HG03442 (cell line): ENCODE results near the gene MCUR1.
"Not testable (repeated sequence)": the region's sequence is repeated elsewhere in the genome, so short reads cannot be mapped to it uniquely, and the experiment has no call there.

Experiments used
- ATAC-seq: cut with Tn5 transposase; IDR thresholded peaks from one replicate; pipeline ENCODE4 v1.9.1; 2021; ENCODE audit warnings: mild to moderate bottlenecking, moderate library complexity; ENCODE audit not compliant: unreplicated experiment

The MCUR1 gene

DNA sequence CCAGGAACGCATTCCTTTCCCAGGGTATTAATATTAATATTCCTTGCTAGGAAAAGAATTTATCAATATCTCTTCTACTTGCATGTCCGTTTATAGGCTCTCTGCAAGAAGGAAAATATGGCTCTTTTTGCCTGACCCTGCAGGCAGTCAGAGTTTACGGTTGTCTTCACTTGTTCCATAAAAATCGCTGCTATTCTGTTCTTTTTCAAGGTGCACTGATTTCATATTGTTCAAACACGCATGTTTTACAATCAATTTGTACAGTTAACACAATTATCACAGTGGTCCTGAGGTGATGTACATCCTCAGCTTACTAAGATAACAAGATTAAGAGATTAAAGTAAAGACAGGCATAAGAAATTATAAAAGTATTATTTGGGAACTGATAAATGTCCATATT is 15.1 kb upstream of the MCUR1 start:
- not testable (repeated sequence) for ATAC-seq

DNA sequence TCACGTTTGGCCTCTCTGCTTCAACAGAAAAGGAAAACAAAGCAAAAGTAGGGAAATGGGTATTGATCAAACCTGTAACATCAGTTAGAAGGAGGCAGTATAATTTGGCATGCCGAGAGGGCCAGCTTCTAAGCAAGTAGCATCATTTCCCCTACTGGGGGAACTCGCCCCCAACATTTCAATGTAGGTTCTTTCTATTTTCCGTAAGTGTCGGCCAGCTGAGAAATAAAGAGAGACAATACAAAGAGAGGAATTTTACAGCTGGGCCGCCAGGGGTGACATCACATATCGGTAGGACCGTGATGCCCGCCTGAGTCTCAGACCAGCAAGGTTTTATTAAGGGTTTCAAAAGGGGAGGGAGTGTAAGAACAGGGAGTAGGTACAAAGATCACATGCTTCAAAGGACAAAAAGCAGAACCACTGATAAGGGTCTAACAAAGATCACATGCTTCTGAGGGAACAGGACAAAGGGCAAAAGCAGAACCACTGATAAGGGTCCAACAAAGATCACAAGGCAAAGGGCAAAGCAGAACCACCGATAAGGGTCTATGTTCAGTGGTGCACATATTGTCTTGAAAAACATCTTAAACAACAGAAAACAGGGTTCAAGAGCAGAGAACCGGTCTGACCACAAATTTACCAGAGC is 14.4 kb upstream of the MCUR1 start:
- not testable (repeated sequence) for ATAC-seq

DNA sequence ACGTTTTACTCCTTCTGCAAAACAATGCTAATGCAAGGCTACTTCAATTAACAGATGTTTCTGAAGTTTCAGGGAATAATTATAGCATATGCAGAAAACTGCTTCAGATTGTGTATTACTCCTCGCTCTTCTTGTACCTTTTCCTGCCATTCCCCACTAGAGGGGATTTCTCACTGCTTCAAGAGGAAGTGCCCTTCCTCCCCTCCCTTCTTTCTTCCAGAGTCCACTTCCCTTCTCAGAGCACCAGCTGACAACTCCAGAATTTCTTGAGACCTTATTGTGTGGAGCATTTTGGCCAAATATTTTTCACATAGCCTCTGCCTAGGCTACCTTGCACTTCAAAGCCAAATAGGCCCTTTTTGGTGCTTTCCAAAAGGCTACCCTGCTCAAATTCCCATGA is 12.7 kb upstream of the MCUR1 start:
- ATAC-seq: no peak

DNA sequence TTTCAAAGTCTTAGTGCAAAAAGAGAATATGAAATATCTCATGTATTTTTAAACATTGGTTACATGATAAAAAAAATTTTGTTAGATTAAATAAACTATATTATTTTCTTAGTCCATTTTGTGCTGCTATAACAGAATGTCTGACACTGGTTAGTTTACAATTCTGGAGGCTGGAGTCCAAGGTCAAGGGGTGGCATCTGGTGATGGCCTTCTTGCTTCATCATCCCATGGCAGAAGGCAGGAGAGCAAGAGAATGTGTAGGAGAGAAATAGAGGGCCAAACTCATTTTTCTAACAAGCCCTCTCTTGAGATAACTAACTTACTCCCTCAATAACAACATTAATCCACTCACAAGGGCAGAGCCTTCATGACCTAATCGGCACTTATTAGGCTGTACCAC is 11.5 kb upstream of the MCUR1 start:
- ATAC-seq: no peak

DNA sequence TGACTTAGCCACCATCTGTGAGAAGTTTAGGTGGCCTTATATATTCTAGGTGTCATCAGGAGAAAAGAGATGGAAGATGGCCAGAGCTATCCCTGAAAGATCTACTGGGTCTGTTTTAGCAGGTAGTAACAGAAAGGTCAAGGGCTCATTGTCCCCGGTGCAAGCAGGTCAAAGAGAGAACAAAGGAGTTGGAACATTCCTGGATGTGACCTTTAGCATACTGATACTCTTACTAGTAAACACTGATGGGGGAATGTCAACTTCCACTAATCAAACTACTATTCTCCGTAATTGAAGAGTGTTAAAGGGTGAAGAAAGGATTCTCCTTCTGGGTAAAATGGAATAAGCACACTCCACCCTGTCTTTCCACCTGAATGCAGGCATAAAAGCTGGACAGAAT is 4.0 kb upstream of the MCUR1 start:
- no peak for ATAC-seq

DNA sequence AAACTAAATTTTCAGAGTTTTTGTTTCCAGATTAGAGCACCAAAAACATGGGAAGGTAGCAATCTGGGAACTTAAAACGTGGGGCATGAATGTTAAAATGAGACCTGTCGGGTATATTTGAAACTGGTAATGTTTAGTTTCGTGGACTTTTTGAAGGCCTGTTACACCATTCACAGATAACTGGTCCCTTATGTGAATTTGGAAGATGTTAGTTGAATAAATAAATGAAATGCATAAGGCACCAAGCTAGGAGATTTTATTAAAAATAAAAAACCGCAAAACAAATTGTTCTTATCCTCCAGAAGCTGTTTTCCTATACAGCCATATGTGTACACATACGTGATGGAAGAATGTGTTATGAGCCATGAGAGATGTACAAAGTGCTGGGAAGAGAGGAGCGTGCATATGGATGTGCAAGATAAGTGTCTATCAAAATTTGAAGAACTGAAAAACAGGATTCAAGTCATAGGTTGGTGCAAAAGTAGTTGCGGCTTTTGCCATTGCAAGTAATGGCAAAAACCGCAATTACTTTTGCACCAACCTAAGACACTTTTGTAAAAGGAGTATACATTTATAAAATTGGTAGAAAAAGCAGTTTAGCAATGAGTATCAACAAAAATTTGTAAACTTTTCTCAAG is 700 bp upstream of the MCUR1 start:
- ATAC-seq: no peak

DNA sequence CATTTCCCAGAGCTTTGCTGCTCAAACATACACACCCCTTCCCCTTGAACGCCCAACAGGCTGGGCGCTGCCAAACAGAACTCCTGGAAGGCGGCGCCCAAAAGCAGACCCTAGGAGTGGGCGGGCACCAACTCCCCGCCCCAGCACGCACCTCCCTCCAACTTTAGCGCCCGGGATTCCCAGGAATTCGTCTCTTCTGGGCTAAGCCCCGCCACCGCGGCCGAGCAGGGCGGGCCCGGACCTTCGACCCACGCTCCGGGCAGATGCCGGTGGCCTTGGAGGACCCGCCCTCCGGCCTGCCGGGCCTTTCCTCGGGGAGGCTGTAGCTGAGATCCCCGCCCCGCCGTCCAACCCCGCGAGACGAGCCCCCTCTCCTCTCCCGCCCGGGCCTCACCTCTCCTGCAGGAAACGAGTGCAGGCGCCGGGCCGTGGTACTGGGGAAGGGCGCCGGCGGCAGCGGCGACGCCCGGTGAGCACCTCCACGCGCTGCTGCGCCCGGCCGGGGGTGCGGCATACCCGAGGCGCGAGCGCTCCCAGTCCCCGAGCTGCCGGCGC is 659 bp downstream of the MCUR1 start:
- peak; percentile 27 for ATAC-seq

DNA sequence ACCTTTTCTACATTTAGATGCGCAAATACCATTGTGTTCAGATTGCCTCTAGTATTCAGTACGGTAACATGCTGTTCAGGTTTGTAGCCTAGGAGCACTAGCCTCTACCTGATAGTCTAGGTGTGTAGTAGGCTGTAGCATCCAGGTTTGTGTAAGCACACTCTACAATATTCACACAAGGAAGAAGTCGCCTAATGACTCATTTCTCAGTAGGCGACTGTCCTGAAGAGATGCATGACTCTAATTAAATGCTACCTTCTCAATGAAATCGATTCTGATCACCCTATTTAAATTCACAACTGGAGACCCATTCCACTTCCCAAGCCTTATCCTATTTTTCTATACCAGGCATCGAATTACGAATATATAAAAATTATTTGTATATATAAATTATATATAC is 1.3 kb downstream of the MCUR1 start:
- ATAC-seq: no peak

DNA sequence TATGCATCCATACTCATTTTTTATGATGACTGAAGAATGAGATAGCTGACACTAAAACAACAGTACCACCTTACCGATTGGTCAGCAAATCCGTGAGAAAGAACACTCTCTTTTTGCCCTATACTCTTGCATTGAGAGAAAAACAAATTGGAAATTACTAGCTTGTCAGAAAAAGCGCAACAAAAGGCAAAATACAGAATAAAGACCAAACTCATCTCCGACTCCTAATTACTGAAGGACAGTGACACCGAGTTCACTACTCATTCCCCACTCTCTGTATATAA is 2.1 kb downstream of the MCUR1 start:
- no peak for ATAC-seq

DNA sequence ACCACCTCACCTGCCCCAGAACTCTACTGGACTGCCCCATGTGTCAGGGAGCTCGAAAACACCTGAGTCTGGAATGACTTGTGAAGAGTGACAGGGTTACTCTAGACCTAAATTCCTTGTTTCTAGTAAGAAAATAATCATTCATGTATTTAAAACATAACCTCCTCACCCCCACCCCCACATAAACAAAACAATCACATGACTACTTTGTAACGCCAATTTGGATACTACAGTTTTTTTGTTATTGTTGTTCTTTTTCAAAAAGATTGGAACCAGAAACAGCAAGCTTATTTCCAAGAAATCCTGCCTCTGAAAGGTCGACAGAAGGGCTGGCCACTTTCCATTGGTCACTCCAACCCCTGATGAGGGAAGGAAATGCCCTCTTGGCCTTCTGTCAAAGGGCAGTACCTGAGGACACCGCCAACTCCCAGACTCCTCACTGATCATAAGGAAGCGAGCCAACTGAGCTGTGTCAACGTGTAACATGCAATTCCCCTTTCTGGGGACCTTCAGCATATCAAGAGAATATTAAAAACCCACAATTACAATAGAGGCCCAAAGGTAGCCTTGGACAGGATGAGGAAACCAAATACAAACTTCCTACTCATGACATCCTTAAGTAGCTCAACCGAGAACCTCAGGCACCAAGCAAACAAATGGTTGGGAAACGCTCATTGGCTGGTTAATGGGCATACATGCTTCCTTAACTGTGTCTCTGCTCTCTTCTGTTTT is 2.6 kb downstream of the MCUR1 start:
- ATAC-seq: no peak

DNA sequence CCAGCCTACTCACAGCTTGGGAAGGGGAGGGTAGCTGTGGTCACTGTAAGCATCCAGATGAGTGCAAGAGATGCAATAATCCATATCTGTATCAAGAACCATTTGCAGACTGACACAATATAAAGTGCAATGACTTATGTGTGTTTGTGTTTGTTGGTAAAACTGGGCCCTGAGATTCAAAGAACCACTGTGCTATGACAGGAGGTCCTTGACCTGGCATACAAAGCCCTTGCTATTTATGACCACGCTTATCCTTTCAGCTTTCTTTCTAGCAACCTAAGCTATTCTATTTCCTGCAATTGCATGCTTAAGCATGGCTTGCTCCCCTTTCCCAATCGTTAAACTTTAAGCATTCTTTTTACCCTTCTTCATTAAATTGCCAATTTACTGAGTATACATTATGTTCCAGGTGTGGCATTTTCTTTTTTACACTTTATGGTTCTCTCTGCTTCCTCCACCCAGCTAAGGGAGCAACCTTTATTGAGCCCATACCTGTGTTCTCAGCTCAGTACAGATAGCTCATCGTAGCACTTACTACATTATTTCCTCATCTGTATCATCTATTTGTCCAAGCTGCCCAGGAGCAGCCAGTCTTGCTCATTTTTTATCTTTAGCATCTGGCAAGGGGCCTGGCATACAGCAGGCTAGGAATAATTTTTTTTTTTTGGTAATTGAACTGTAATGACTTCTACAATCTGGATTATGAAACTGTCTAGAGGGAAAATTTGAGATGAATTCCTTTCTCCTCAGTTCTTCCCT is 3.5 kb downstream of the MCUR1 start:
- ATAC-seq: no peak

DNA sequence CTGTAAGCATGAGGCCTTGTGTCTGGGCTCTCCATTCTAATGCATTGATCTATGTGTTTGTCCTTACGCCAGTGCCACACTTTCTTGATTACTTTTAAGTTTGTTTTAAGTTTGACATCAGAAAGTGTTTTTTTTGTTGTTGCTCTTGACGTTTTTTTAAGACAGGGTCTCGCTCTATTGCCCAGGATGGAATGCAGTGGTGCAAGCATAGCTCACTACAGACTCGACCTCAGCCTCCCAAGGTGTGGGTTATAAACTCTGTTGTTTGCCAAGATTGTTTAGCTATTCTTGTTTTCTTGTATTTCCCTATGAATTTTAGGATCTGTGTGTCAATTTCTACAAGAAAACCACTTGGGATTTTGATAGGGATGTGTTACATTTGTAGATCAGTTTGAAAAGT is 5.6 kb downstream of the MCUR1 start:
- ATAC-seq: no peak

DNA sequence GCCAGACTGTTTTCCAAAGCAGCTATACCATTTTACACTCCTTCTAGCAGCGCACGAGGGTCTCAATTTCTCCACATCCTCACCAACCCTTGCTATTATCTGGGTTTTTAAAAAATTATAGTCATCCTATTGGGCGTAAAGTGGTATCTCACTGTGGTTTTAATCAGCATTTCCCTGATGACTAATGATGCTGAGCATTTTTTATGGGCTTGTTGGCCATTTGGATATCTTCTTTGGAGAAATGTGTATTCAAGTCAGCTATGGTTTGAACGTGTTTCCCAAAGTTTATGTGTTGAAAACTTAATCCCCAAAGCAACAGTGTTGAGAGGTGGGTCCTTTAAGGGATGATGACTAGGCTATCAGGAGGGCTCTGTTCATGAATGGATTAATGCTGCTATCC is 6.7 kb downstream of the MCUR1 start:
- no peak for ATAC-seq

DNA sequence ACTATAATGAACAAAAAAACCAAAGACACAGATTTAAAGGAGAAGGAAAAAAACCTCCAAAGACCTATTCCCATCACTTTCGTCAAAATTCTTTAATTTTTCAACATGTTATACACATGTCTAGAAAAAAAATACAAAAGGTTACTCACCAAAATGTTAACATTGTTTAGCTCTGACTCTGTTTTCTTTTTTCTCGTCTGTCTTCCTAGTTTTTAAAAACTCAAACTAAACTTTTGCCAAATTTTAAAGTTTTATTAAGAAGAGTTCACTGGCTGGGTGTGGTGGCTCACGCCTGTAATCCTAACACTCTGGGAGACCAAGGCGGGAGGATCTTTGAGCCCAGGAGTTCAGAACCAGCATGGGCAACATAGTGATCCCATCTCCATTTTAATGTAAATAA is 10.8 kb downstream of the MCUR1 start:
- no peak for ATAC-seq

DNA sequence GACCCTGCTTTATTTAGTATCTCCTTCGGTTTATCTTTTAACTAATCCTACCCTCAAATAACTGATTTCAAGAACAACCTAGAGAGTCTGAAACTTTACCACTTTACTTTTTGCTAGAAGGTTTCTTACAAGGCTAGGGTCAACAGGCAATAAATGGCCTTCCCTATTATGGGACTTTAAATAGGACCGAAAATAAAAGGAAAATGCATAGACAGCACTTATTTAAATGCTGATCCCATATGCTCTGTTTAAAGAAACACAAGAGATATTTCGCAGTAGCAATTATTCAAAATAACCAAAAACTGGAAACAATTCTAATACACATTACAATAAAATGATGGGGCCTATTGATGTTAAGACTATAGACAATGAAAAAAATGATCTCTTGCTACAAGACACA is 13.7 kb downstream of the MCUR1 start:
- ATAC-seq: no peak

DNA sequence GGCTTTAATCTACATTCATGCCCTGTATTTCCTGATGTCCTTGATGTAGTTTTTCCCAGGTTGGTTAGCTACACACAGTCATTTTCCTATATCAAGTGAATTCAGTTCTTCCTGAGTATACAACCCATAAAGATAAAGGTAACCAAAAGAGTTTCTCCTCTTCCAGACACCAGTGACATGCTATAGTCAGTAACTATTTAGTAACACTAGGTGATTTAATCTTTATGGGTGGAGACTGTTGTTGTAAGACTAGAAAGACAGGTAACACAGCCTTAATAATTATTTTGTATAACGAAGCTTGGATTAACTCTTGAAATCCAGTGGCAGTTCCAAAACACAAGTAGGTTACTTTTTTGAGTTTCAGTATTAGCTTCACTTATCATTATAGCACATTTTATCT is 17.6 kb downstream of the MCUR1 start:
- ATAC-seq: no peak

DNA sequence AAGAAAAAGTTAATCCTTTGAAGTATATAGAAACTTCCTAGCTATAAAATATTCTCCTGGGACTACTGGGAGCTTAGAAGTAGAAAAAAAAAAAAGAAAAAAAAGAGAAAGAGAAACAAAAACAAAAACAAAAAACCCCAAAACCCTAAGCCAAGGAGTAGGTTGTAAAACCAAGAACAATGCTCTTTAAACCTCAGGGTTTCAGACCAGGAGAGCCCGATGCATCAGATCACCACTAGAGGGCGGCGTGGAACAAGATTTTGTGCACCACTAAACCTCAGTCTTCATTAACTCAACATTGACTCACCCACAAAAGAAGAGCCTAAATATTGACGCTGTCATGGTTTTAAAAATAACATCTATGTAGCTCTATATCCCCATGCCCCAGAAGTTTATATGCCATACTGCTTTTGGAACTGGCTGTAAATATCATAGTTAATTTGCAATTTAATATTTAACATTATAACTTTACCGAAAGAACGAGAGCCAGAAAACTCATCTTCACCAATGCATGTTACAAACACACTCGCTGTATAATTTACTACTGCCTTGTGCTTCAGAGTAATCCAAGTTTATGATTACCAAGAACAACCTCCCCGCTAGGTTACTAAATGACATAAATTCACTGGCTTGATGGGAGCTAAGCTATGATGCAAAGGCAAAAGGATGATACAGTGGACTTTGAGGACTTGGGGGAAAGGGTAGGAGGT is 19.2 kb downstream of the MCUR1 start:
- peak; percentile 85 for ATAC-seq

DNA sequence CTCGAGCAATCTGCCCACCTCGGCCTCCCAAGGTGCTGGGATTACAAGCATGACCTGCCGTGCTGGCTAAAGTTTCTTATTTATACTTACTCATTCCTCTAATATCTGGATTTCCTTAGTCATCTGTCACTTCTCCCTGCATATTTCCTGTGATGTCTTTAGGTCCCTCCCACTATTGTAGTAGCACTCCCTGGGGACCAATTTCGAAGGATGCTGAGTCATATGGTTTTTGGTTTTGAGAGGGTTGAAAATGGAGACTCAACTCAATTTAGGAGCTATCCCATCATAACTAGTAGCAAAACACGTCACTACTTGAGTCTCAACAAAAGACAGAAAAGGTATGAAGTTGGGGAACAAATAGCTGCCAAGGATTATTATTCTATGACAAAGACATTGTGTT is 20.2 kb downstream of the MCUR1 start:
- ATAC-seq: peak; percentile 56

DNA sequence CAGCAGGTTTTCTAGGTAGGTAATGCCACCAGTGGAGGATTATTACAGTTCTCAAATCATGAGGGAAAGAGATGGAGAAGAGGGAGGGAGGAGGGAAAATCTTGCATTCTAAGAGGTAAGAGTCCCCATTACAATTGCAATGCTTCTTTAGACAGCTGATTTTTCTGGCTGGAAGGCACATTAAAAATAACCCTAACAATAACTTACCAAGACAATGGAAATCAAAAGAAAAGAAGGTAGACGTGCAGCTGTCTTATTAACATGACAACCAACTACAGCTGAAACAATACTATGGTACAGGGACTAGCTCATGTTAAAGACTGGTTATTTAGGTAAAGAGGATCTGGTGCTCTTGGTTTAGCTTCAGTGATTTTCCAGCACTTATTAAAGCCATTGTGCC is 24.6 kb downstream of the MCUR1 start:
- ATAC-seq: no peak

DNA sequence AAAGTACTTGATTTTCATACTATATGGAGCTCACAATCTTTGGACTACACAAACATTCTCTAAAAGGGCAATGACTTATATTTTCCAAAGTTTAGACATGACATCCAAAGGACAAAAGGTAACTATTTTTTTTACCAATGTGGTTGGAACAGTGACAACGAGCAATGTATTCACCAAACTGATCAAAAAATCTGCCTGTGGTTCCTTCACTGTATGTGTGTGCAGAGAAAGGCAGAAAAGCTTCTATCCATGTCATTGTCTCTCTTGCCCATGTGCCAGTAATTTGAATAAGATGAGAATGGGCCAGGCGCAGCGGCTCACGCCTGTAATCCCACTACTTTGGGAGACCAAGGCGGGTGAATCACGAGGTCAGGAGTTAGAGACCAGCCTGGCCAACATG is 25.5 kb downstream of the MCUR1 start:
- ATAC-seq: no peak

DNA sequence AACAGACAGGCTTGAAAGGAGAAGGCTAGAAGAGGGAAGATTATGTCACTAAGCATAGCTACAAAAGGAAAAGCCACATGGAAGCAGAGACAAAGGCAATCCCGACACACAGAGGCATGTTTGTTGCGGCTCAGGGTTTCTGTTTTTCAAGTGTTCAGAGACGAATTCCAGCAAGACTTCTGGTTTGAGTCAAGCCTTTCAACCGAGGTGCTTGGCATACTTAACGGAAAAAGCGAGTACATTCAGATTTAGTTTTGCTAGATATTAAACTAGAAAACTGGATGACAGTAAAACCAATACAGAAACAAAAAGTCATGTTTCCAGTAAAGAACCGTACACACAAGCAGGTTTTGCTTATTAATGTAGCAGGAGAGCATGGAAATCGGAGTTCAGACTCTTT is 27.2 kb downstream of the MCUR1 start:
- no peak for ATAC-seq
